A673 (cell line): Measurements from ENCODE around the gene CBLB. TPM values are rescaled to one million over a fixed set of nuclear protein-coding genes. Genes with fewer than 3 reads are reported as not detected.

Source experiments
- BruUV-seq: library from RNA; stranded (reverse); fragments of 400-500 nt; replicated peaks from 2 replicates; lab custom pipeline; 2021; lab: Mats Ljungman, UMichigan
- CTCF ChIA-PET: fragments of 300-600 bp; sonication (Branson Sonifier 250); formaldehyde crosslinking; loops from one replicate; lab custom pipeline; 2022; ENCODE audit warnings: antibody characterized with exemption; lab: Charles Lee
- POLR2A ChIA-PET: fragments of 300-600 bp; sonication (Branson Sonifier 250); formaldehyde crosslinking; loops from one replicate; lab custom pipeline; 2022; ENCODE audit warnings: antibody characterized with exemption; ENCODE audit not compliant: low non-redundant PET; lab: Charles Lee
- DNase-seq: peaks from one replicate; pipeline ENCODE4 v3.0.0-alpha.2; 2015; ENCODE audit warnings: low spot score
- H3K27ac ChIP-seq: fragments of 200-600 bp; sonication (generic); 2 replicates; pipeline ENCODE4 v1.5.1; 2016; ENCODE audit warnings: mixed run types, low read depth, mild to moderate bottlenecking, mixed read lengths, antibody characterized with exemption, low read length; ENCODE audit not compliant: poor library complexity, severe bottlenecking
- H3K27me3 ChIP-seq: fragments of 200-600 bp; sonication (generic); replicated peaks from 2 replicates; pipeline ENCODE4 v1.6.1; 2017; ENCODE audit warnings: mixed run types, low read depth, mild to moderate bottlenecking, mixed read lengths, antibody characterized with exemption, low read length; ENCODE audit not compliant: insufficient read depth, poor library complexity
- H3K36me3 ChIP-seq: fragments of 200-600 bp; sonication (generic); 2 replicates; pipeline ENCODE4 v1.6.1; 2016; ENCODE audit warnings: mixed run types, mild to moderate bottlenecking, mixed read lengths, antibody characterized with exemption, low read length; ENCODE audit not compliant: insufficient read depth, poor library complexity, severe bottlenecking
- H3K4me1 ChIP-seq: fragments of 200-600 bp; sonication (generic); 2 replicates; pipeline ENCODE4 v1.6.1; 2017; ENCODE audit warnings: mixed run types, mild to moderate bottlenecking, mixed read lengths, antibody characterized with exemption, low read length; ENCODE audit not compliant: insufficient read depth, poor library complexity, severe bottlenecking
- H3K4me3 ChIP-seq: fragments of 200-600 bp; sonication (generic); 2 replicates; pipeline ENCODE4 v1.5.1; 2016; ENCODE audit warnings: low read depth, mixed run types, mild to moderate bottlenecking, mixed read lengths, low read length; ENCODE audit not compliant: poor library complexity, severe bottlenecking
- H3K9me3 ChIP-seq: fragments of 200-600 bp; sonication (generic); 2 replicates; pipeline ENCODE4 v1.6.1; 2016; ENCODE audit warnings: mixed run types, low read depth, mild to moderate bottlenecking, mixed read lengths, antibody characterized with exemption, low read length; ENCODE audit not compliant: poor library complexity, severe bottlenecking
- CTCF ChIP-seq: fragments of 300-800, 200-600 bp; sonication (generic); conservative IDR thresholded peaks from 2 replicates; pipeline ENCODE4 v1.5.1; 2017; ENCODE audit warnings: low read depth, mild to moderate bottlenecking, antibody characterized with exemption, low read length, moderate library complexity, mixed read lengths
- EZH2 ChIP-seq: fragments of 200-600 bp; sonication (generic); IDR thresholded peaks from 2 replicates; pipeline ENCODE4 v1.6.1; 2017; ENCODE audit warnings: borderline replicate concordance, low read depth, mild to moderate bottlenecking, mixed read lengths, antibody characterized with exemption, low read length; ENCODE audit not compliant: poor library complexity, severe bottlenecking
- intact Hi-C: fragments of 100-400 bp; cut with micrococcal nuclease; formaldehyde crosslinking; loops from one replicate; pipeline ENCODE4 v1.10.0; 2022; ENCODE audit not compliant: unreplicated experiment
- total RNA-seq: library from RNA; stranded (reverse); gene quantifications from 2 replicates; pipeline ENCODE4 v1.2.3, GENCODE V29; 2021

Gene CBLB
- total RNA-seq, 1 experiment from 2014 or later: 23.3 TPM

- TF ChIP-seq EZH2: no peak
- TF ChIP-seq CTCF: no peak
- Histone ChIP-seq H3K27ac (no peak overlapping the region), H3K4me1 (no peaks in the 10 kb centered on the region), H3K36me3 (no peaks in the 10 kb centered on the region), H3K9me3 (no peaks in the 10 kb centered on the region), H3K4me3 (no peak overlapping the region), H3K27me3 (no peaks in the 10 kb centered on the region)
- CTCF ChIA-PET: no interaction called here
- intact Hi-C loops: no loop called here
- DNase-seq: no peak
- POLR2A ChIA-PET: no interaction called here
- BruUV-seq: no TSS peak
Measured at GRCh38 chr3:105662306-105662705, 206.5 kb downstream of the CBLB start.

DNA sequence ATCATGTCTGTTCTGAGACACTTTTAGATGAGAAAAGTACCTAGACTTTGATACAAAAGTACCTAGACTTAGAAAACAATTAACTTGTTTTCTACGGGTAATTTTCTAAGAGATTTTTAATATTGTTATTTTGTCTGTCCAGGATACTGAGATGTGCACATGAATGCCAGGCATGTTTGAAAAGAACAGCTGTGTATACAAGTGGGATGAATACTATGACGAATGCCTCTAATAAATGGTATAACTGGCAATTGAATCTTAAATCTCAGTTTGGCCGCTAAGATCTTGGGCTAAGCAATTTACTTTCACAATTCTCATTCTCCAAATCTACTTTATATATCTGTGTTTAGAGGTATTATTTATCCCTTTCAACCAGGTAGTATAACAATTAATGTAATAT is 207.4 kb downstream of the CBLB start:
- no peak for DNase-seq
- Histone ChIP-seq H3K9me3 (no peaks in the 10 kb centered on the region), H3K36me3 (no peaks in the 10 kb centered on the region), H3K27ac (no peak overlapping the region), H3K4me3 (no peak overlapping the region), H3K4me1 (no peaks in the 10 kb centered on the region), H3K27me3 (no peaks in the 10 kb centered on the region)
- no peak for TF ChIP-seq EZH2
- no peak for TF ChIP-seq CTCF
- ChIA-PET CTCF (no interaction called here), POLR2A (no interaction called here)
- BruUV-seq: no TSS peak
- intact Hi-C loops: no loop called here

GRCh38 chr3:105656651-105657504 is 211.9 kb downstream of the CBLB start:
- H3K27ac ChIP-seq: no peak overlapping the region
- H3K4me1 ChIP-seq: no peaks in the 10 kb centered on the region
- no peaks in the 10 kb centered on the region for H3K27me3 ChIP-seq
- H3K36me3 ChIP-seq: no peaks in the 10 kb centered on the region
- TF ChIP-seq EZH2 (no peak), CTCF (no peak)
- H3K4me3 ChIP-seq: no peak overlapping the region
- intact Hi-C loops: no loop called here
- CTCF ChIA-PET: no interaction called here
- POLR2A ChIA-PET: no interaction called here
- BruUV-seq: no TSS peak
- H3K9me3 ChIP-seq: no peaks in the 10 kb centered on the region
- no peak for DNase-seq
